OCI-LY7 (cell line): ENCODE measurements around the gene MEGF6. TPM values are rescaled to one million over a fixed set of nuclear protein-coding genes. Genes with fewer than 3 reads are reported as not detected.

Source experiments
- BruUV-seq: library from RNA; stranded (reverse); fragments of 400-500 nt; replicated peaks from 2 replicates; lab custom pipeline; 2021; lab: Mats Ljungman, UMichigan
- CTCF ChIA-PET: fragments of 300-600 bp; sonication (Branson Sonifier 250); formaldehyde crosslinking; loops from one replicate; lab custom pipeline; 2022; ENCODE audit warnings: antibody characterized with exemption; ENCODE audit not compliant: unreplicated experiment; lab: Charles Lee
- POLR2A ChIA-PET: fragments of 300-600 bp; sonication (Branson Sonifier 250); formaldehyde crosslinking; loops from one replicate; lab custom pipeline; 2022; ENCODE audit warnings: antibody characterized with exemption; lab: Charles Lee
- DNase-seq: peaks from one replicate; pipeline ENCODE4 v3.0.0-alpha.2; 2015; ENCODE audit warnings: low spot score
- H2AFZ ChIP-seq: fragments of 200-600 bp; sonication (generic), shearing (Covaris generic); 2 replicates; pipeline ENCODE4 v1.6.1; 2014; ENCODE audit warnings: mild to moderate bottlenecking, antibody characterized with exemption, low read length, moderate library complexity
- H3K27ac ChIP-seq: fragments of 200-600 bp; sonication (generic); 2 replicates; pipeline ENCODE4 v1.5.1; 2014; ENCODE audit warnings: mixed run types, low read depth, mild to moderate bottlenecking, moderate library complexity, low read length, inconsistent platforms; ENCODE audit not compliant: poor library complexity, severe bottlenecking
- H3K36me3 ChIP-seq: fragments of 200-600 bp; sonication (generic); 2 replicates; pipeline ENCODE4 v1.6.1; 2014; ENCODE audit warnings: mild to moderate bottlenecking, antibody characterized with exemption, low read length, moderate library complexity, mixed read lengths; ENCODE audit not compliant: insufficient read depth
- H3K4me1 ChIP-seq: fragments of 200-600 bp; sonication (generic); 2 replicates; pipeline ENCODE4 v1.5.1; 2014; ENCODE audit warnings: mild to moderate bottlenecking, low read length; ENCODE audit not compliant: insufficient read depth, poor library complexity, severe bottlenecking
- H3K4me2 ChIP-seq: fragments of 200-600 bp; sonication (generic); 2 replicates; pipeline ENCODE4 v1.6.1; 2014; ENCODE audit warnings: mild to moderate bottlenecking, low read length
- H3K4me3 ChIP-seq: fragments of 200-600 bp; sonication (generic); 2 replicates; pipeline ENCODE4 v1.5.1; 2014; ENCODE audit warnings: mild to moderate bottlenecking, low read depth, low read length; ENCODE audit not compliant: poor library complexity, severe bottlenecking
- H3K79me2 ChIP-seq: fragments of 200-600 bp; sonication (generic); 2 replicates; pipeline ENCODE4 v1.6.1; 2016; ENCODE audit warnings: low read depth, mild to moderate bottlenecking, low read length, moderate library complexity, mixed read lengths; ENCODE audit not compliant: insufficient read depth
- H3K9me2 ChIP-seq: fragments of 200-600 bp; sonication (generic); 2 replicates; pipeline ENCODE4 v1.6.1; 2016; ENCODE audit warnings: mild to moderate bottlenecking, low read length, mixed read lengths; ENCODE audit not compliant: insufficient read depth
- H3K9me3 ChIP-seq: fragments of 200-600 bp; sonication (generic); 2 replicates; pipeline ENCODE4 v1.6.1; 2014; ENCODE audit warnings: mild to moderate bottlenecking, mixed run types, low read length, mixed read lengths
- H4K20me1 ChIP-seq: fragments of 200-600 bp; sonication (generic); 2 replicates; pipeline ENCODE4 v1.6.1; 2014; ENCODE audit warnings: mild to moderate bottlenecking, antibody characterized with exemption, low read length, moderate library complexity, mixed read lengths; ENCODE audit not compliant: insufficient read depth
- EZH2phosphoT487 ChIP-seq: fragments of 200-600 bp; sonication (generic); IDR thresholded peaks from 2 replicates; pipeline ENCODE4 v1.6.1; 2018; ENCODE audit warnings: low read depth, borderline replicate concordance, mild to moderate bottlenecking, mixed run types, antibody characterized with exemption, low read length, moderate library complexity, mixed read lengths
- intact Hi-C: fragments of 100-400 bp; cut with micrococcal nuclease; formaldehyde crosslinking; loops from one replicate; pipeline ENCODE4 v1.10.0; 2022; ENCODE audit not compliant: unreplicated experiment
- total RNA-seq, 2 experiments: library from RNA; depleted of rRNA in 1 of 2; stranded (reverse); fragments of >200 nt in 1 of 2; shearing (Covaris generic) in 1 of 2; gene quantifications; 2 replicates each; pipeline ENCODE4 v1.2.3, GENCODE V29; 2014 to 2022
- TF ChIP-seq, protein P1 (sequence below): fragments of 200-600 bp; sonication (generic); conservative IDR thresholded peaks from 2 replicates; pipeline ENCODE4 v1.5.1; 2014; ENCODE audit warnings: mild to moderate bottlenecking, antibody characterized with exemption, low read length, moderate library complexity, mixed read lengths

The MEGF6 gene
- total RNA-seq, 2 experiments from 2014 or later = 0.15 to 0.32 TPM

- Histone ChIP-seq H4K20me1 (no peaks in the 10 kb centered on the region), H3K36me3 (no peaks in the 10 kb centered on the region), H3K4me1 (no peaks in the 10 kb centered on the region), H3K9me2 (no peaks in the 10 kb centered on the region), H3K79me2 (no peaks in the 10 kb centered on the region), H3K4me3 (no peak overlapping the region), H3K27ac (no peak overlapping the region), H3K4me2 (no peak overlapping the region), H3K9me3 (no peaks in the 10 kb centered on the region), H2AFZ (no peak overlapping the region)
- intact Hi-C loops = no loop called here
- POLR2A ChIA-PET = interaction anchor here (0.6 kb wide), 1 partner anchor 12 kb away, joined by 3 read pairs; no protein-coding TSS in a partner anchor
- no TSS peak for BruUV-seq
- TF ChIP-seq, protein P1, sequence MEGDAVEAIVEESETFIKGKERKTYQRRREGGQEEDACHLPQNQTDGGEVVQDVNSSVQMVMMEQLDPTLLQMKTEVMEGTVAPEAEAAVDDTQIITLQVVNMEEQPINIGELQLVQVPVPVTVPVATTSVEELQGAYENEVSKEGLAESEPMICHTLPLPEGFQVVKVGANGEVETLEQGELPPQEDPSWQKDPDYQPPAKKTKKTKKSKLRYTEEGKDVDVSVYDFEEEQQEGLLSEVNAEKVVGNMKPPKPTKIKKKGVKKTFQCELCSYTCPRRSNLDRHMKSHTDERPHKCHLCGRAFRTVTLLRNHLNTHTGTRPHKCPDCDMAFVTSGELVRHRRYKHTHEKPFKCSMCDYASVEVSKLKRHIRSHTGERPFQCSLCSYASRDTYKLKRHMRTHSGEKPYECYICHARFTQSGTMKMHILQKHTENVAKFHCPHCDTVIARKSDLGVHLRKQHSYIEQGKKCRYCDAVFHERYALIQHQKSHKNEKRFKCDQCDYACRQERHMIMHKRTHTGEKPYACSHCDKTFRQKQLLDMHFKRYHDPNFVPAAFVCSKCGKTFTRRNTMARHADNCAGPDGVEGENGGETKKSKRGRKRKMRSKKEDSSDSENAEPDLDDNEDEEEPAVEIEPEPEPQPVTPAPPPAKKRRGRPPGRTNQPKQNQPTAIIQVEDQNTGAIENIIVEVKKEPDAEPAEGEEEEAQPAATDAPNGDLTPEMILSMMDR = no peak
- no peak for TF ChIP-seq EZH2phosphoT487
- DNase-seq = no peak
- CTCF ChIA-PET = no interaction called here
Observed at GRCh38 chr1:3525551-3526482, 85.5 kb downstream of the MEGF6 start.

GRCh38 chr1:3524556-3525203, 86.6 kb downstream of the MEGF6 start:
- H3K4me1 ChIP-seq = no peaks in the 10 kb centered on the region
- intact Hi-C loops = no loop called here
- no peak overlapping the region for H3K4me2 ChIP-seq
- H2AFZ ChIP-seq = no peak overlapping the region
- DNase-seq = no peak
- CTCF ChIA-PET = no interaction called here
- no peaks in the 10 kb centered on the region for H3K36me3 ChIP-seq
- no peak for TF ChIP-seq EZH2phosphoT487
- TF ChIP-seq, protein P1 = 0 out of 2 replicates have a peak, but pooled peaks have one; percentile 23
- no peaks in the 10 kb centered on the region for H3K9me2 ChIP-seq
- H3K27ac ChIP-seq = no peak overlapping the region
- no peaks in the 10 kb centered on the region for H3K79me2 ChIP-seq
- H3K9me3 ChIP-seq = no peaks in the 10 kb centered on the region
- BruUV-seq = no TSS peak
- H4K20me1 ChIP-seq = no peaks in the 10 kb centered on the region
- POLR2A ChIA-PET = interaction anchor here (0.6 kb wide), 1 partner anchor 10 kb away, joined by 3 read pairs; no protein-coding TSS in a partner anchor
- H3K4me3 ChIP-seq = no peak overlapping the region
